Testis (tissue), 3 donors: ENCODE results near the gene SPX. TPM values are rescaled to one million over a fixed set of nuclear protein-coding genes. Genes with fewer than 3 reads are reported as not detected.
A peak's percentile ranks its signal among the peaks of the same experiment; 100 is the strongest.

Source experiments
- DNase-seq: peaks from one replicate; pipeline ENCODE4 v3.0.0-alpha.2; 2019
- H3K27ac ChIP-seq, 2 donors: fragments of 200-600 bp; sonication (generic); one replicate each; pipeline ENCODE4 v1.5.1; 2019
- H3K27me3 ChIP-seq: fragments of 200-600 bp; sonication (generic); one replicate; pipeline ENCODE4 v1.5.1; 2019
- H3K36me3 ChIP-seq: fragments of 200-600 bp; sonication (generic); one replicate; pipeline ENCODE4 v1.5.1; 2017; ENCODE audit warnings: low read depth; ENCODE audit errors: missing control alignments
- H3K4me1 ChIP-seq: fragments of 200-600 bp; sonication (generic); one replicate; pipeline ENCODE4 v1.5.1; 2019
- H3K4me3 ChIP-seq, 2 donors: fragments of 200-600 bp; sonication (generic); one replicate each; pipeline ENCODE4 v1.5.1; 2017 to 2019
- H3K9me3 ChIP-seq: fragments of 200-600 bp; sonication (generic); one replicate; pipeline ENCODE4 v1.5.1; 2017
- CTCF ChIP-seq, 3 experiments: fragments of 450-650 bp in 2 of 3; fragments of 200-600 bp in 1 of 3; sonication (generic) in 1 of 3; IDR thresholded peaks; one replicate each; pipeline ENCODE4 v1.5.1; 2016 to 2019; ENCODE audit warnings: antibody characterized with exemption in 3 of 3, mild to moderate bottlenecking in 2 of 3, moderate library complexity in 1 of 3
- POLR2A ChIP-seq: fragments of 450-650 bp; IDR thresholded peaks from one replicate; pipeline ENCODE4 v1.6.1; 2017; ENCODE audit warnings: antibody characterized with exemption, mild to moderate bottlenecking, moderate library complexity
- WGBS, 2 donors: methylation state at CpG; one replicate each; pipeline ENCODE4 v1.1.5; 2018; 5-methylcytosine and 5-hydroxymethylcytosine counted together
- intact Hi-C: fragments of 100-400 bp; cut with DNase I; formaldehyde crosslinking; loops from one replicate; pipeline ENCODE4 v1.15.1; 2023; ENCODE audit warnings: low total_unique reads
- polyA plus RNA-seq: library from polyadenylated mRNA; stranded (reverse); fragments of 350-450 nt; fragmentation: Illumina TruSeq; extraction: RNeasy Lipid Tissue Mini Kit (QIAGEN cat#74804); gene quantifications from one replicate; pipeline ENCODE4 v1.2.3, GENCODE V29; 2014; ENCODE audit warnings: low read depth, low replicate concordance; ENCODE audit not compliant: insufficient read depth
- total RNA-seq, 2 donors: library from RNA; depleted of rRNA; stranded (reverse); fragments of >200 nt; gene quantifications; one replicate each; pipeline ENCODE4 v1.2.3, GENCODE V29; 2016

Gene SPX
- total and polyA plus RNA-seq, 3 donors from 2014 or later: 0.93 to 2.1 (median 1.5) TPM

DNA sequence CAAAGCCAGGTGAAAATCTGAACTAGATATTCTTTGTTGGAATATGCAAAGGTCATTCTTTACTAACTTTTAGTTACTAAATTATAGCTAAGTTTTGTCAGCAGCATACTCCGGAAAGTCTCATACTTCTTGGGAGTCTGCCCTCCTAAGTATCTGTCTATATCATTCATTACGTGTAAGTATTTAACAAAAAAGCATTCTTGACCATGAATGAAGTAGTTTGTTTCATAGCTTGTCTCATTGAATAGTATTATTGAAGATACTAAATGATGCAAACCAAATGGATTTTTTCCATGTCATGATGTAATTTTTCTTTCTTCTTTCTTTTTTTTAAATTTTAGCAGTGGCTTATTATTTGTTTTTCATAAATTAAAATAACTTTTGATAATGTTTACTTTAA is 9.8 kb upstream of the SPX start:
- intact Hi-C loops: no loop called here
- WGBS, 2 donors: 96% methylated on average over 2 of the region's 2 CpGs
- H3K9me3 ChIP-seq: no peaks in the 10 kb centered on the region
- no peak for DNase-seq
- H3K36me3 ChIP-seq: no peaks in the 10 kb centered on the region
- no peak overlapping the region for H3K4me3 ChIP-seq
- no peaks in the 10 kb centered on the region for H3K4me1 ChIP-seq
- TF ChIP-seq CTCF (IDR thresholded peaks at IDR 0.05) (no peak), POLR2A (no peak)
- H3K27me3 ChIP-seq: no peaks in the 10 kb centered on the region
- no peak overlapping the region for H3K27ac ChIP-seq

- Histone ChIP-seq H3K36me3 (no peaks in the 10 kb centered on the region), H3K4me3 (no peak overlapping the region), H3K4me1 (no peaks in the 10 kb centered on the region), H3K27ac (no peak overlapping the region), H3K9me3 (no peaks in the 10 kb centered on the region), H3K27me3 (no peaks in the 10 kb centered on the region)
- no peak for DNase-seq
- intact Hi-C loops: no loop called here
- TF ChIP-seq POLR2A (no peak), CTCF (IDR thresholded peaks at IDR 0.05) (no peak)
- WGBS, 2 donors: 96 to 97% methylated on average over 3 of the region's 3 CpGs
These were observed 7.6 kb upstream of the SPX start for GRCh38 chr12:21518451-21518850.

DNA sequence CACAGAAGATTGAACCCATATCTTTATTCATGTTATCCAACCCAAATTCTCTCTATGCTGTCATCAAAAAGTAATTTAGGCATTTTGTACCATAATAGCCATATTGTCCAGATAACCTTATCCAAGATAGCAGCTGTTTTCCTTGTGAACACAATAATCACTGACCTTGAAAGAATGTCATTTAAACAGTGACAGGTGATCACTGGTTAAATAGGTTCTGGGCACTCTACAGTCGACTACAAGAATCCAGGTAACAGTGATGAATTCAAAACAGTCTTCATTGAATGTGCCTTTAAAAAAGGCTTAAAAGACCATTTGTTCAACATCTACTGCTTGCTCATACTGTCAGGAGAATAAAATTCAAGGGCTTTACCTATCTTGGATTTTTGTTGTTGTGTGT is 4.6 kb upstream of the SPX start:
- TF ChIP-seq CTCF (IDR thresholded peaks at IDR 0.05) (no peak), POLR2A (no peak)
- Histone ChIP-seq H3K9me3 (no peaks in the 10 kb centered on the region), H3K27ac (no peak overlapping the region), H3K4me1 (no peaks in the 10 kb centered on the region), H3K27me3 (no peaks in the 10 kb centered on the region), H3K36me3 (no peaks in the 10 kb centered on the region), H3K4me3 (no peak overlapping the region)
- intact Hi-C loops: no loop called here
- no peak for DNase-seq
- 64 to 71% methylated on average over 1 of the region's 1 CpG for WGBS, 2 donors

DNA sequence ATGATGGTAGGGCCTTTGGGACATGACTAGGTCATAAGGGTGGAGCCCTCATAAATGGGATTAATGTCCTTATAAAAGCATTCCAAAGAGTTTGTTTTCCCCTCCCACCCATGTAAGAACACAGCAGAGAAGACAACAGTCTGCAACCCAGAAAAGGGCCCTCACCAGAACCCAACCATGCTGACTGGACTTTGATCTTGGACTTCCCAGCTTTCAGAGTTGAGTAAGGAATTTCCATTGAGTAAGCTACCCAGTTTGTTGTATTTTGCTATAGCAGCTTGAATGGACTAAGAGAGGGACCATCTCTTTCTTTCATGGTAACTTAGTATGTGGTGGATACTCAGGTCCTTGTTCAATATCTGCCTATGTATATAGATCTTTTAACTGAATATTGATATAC is 2.9 kb upstream of the SPX start:
- H3K4me3 ChIP-seq: no peak overlapping the region
- no peak for TF ChIP-seq CTCF (IDR thresholded peaks at IDR 0.05)
- no peak for TF ChIP-seq POLR2A
- intact Hi-C loops: no loop called here

DNA sequence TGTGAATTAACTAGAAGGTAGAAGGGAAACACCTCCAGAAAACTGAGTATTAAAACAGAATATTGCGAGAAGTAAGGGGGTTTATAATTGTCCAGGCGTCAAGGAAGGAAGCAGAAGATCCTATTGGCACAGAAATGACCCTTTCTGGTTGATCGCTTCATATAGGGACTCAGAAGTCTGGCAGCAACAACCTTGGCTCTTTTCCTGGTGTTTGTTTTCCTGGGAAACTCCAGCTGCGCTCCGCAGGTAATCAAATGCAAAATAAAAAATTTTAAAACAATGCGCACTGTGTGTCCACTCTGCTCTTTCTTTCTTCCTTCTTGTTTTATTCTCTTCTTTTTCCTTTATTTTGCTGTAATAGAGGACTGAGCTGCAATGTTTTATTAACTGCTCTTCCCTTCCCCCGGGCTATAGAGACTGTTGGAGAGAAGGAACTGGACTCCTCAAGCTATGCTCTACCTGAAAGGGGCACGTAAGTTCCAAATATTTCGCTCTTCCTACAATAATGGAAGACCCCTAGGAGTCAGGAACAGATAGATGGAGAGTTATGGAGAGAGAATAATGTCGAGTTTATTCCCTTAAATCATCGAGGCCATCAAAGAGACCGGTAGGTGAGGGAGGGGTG is 737 bp downstream of the SPX start:
- 27 to 32% methylated on average over 12 of the region's 12 CpGs for WGBS, 2 donors
- Histone ChIP-seq H3K4me1 (no peaks in the 10 kb centered on the region), H3K9me3 (no peaks in the 10 kb centered on the region), H3K27ac (no peak overlapping the region), H3K36me3 (no peaks in the 10 kb centered on the region), H3K27me3 (no peaks in the 10 kb centered on the region), H3K4me3 (peak overlapping the region; percentile 43 to 63)
- no peak for DNase-seq
- intact Hi-C loops: no loop called here
- TF ChIP-seq CTCF (IDR thresholded peaks at IDR 0.05) (no peak), POLR2A (no peak)

More for the DNA sequence above, 2.9 kb upstream of the SPX start:
- no peaks in the 10 kb centered on the region for H3K4me1 ChIP-seq
- no peak for DNase-seq
- H3K27ac ChIP-seq: no peak overlapping the region
- H3K9me3 ChIP-seq: no peaks in the 10 kb centered on the region
- H3K36me3 ChIP-seq: no peaks in the 10 kb centered on the region
- H3K27me3 ChIP-seq: no peaks in the 10 kb centered on the region
